Measurements from ENCODE around the gene FCRL6. TPM values are rescaled to one million over a fixed set of nuclear protein-coding genes. Genes with fewer than 3 reads are reported as not detected.

Gene FCRL6
- not detected for total RNA-seq

DNA sequence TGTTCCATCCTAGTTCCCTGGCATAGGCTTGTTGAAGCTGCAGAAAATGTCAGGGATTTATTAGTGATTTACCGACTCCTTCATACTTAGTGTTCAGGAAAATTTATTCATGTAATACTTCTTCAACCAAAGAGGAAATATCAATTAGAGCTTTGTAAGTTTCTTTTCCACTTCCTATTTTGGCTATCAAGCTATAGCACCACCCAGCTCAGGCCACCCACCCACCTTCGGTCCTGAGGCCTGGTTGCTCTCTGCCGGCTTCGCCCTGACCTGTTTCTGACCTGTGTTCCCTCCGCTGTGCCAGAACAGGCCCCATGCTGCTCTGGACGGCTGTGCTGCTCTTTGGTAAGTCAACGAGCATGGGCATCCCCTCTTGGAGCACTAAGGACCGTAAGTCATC, at the start of gene FCRL6:
FCRL6 (plus strand) TSS at position 250 of the 400 bp plus-strand sequence; CDS start at position 315, 65 bp downstream.
- no peaks in the 10 kb centered on the region for H3K27me3 Mint-ChIP-seq
- H3K4me3 Mint-ChIP-seq, result no peak within 1 kb of the TSS
- peaks cover 12% of the 10 kb centered on the region for H3K4me1 Mint-ChIP-seq
- ChIA-PET CTCF (interaction anchor here (1.1 to 2.5 kb wide), 3 partner anchors 88 to 136 kb away, joined by 4 to 15 read pairs (median 7); no protein-coding TSS in a partner anchor), POLR2A (no interaction called here)
- intact Hi-C loops (cut with DNase I, micrococcal nuclease), result no loop called here
- no peaks in the 10 kb centered on the region for H3K36me3 Mint-ChIP-seq (ENCODE audit: low read depth)
- H3K9me3 Mint-ChIP-seq (ENCODE audit: low read depth), result no peaks in the 10 kb centered on the region
- ATAC-seq (no peak), DNase-seq (no peak)
- H3K27ac Mint-ChIP-seq, result no peak within 1 kb of the TSS

- H3K27ac Mint-ChIP-seq, result no peak overlapping the region
- H3K36me3 Mint-ChIP-seq (ENCODE audit: low read depth), result no peaks in the 10 kb centered on the region
- intact Hi-C loops (cut with DNase I, micrococcal nuclease), result no loop called here
- ATAC-seq (no peak), DNase-seq (no peak)
- no peak overlapping the region for H3K4me3 Mint-ChIP-seq
- POLR2A ChIA-PET, result no interaction called here
- no peaks in the 10 kb centered on the region for H3K9me3 Mint-ChIP-seq (ENCODE audit: low read depth)
- H3K4me1 Mint-ChIP-seq, result no peaks in the 10 kb centered on the region
- peaks cover 1% of the 10 kb centered on the region for H3K27me3 Mint-ChIP-seq
- CTCF ChIA-PET, result no interaction called here
Observed at GRCh38 chr1:159753386-159753785, 48.8 kb upstream of the FCRL6 start.

GRCh38 chr1:159755451-159756007, 46.6 kb upstream of the FCRL6 start:
- intact Hi-C loops (cut with DNase I, micrococcal nuclease), result no loop called here
- no peak for DNase-seq
- ATAC-seq, result no peak
- Mint-ChIP-seq H3K27me3 (peaks cover 1% of the 10 kb centered on the region), H3K4me3 (no peak overlapping the region), H3K36me3 (ENCODE audit: low read depth) (no peaks in the 10 kb centered on the region), H3K27ac (no peak overlapping the region), H3K9me3 (ENCODE audit: low read depth) (no peaks in the 10 kb centered on the region), H3K4me1 (no peaks in the 10 kb centered on the region)
- ChIA-PET CTCF (no interaction called here), POLR2A (no interaction called here)

GRCh38 chr1:159756397-159756796, 45.8 kb upstream of the FCRL6 start:
- ChIA-PET CTCF (interaction anchor here (1.0 to 1.6 kb wide), 3 partner anchors 21 to 43 kb away, joined by 3 to 4 read pairs (median 4); no protein-coding TSS in a partner anchor), POLR2A (no interaction called here)
- peaks cover 5% of the 10 kb centered on the region for H3K27me3 Mint-ChIP-seq
- intact Hi-C loops (cut with DNase I, micrococcal nuclease), result no loop called here
- DNase-seq (no peak), ATAC-seq (no peak)
- H3K4me3 Mint-ChIP-seq, result no peak overlapping the region
- H3K27ac Mint-ChIP-seq, result no peak overlapping the region
- no peaks in the 10 kb centered on the region for H3K4me1 Mint-ChIP-seq
- no peaks in the 10 kb centered on the region for H3K36me3 Mint-ChIP-seq (ENCODE audit: low read depth)
- H3K9me3 Mint-ChIP-seq (ENCODE audit: low read depth), result no peaks in the 10 kb centered on the region

DNA sequence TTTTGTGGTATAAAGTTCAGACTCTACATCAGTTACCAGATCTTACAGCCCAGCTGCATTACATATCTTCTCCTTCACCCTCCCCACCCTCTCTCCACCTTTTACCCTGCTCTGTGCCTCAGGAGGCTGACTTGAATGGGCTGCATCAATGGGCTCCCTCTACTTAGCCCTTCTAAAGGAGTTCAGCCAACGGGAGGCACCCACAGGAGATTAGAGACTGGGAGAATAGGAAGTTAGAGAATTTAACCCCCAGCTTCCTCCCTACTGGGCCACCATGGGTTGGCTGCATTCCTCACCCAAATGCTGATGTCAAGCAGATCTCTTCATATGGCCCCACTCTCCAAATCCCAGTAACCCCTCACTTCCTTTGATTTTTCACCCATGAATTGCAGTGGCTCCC, 38.5 kb upstream of the FCRL6 start:
- peaks cover 11% of the 10 kb centered on the region for H3K27me3 Mint-ChIP-seq
- H3K4me3 Mint-ChIP-seq, result no peak overlapping the region
- intact Hi-C loops (cut with DNase I, micrococcal nuclease), result no loop called here
- H3K27ac Mint-ChIP-seq, result no peak overlapping the region
- POLR2A ChIA-PET, result no interaction called here
- ATAC-seq (no peak), DNase-seq (no peak)
- no peaks in the 10 kb centered on the region for H3K36me3 Mint-ChIP-seq (ENCODE audit: low read depth)
- CTCF ChIA-PET, result no interaction called here
- no peaks in the 10 kb centered on the region for H3K4me1 Mint-ChIP-seq
- H3K9me3 Mint-ChIP-seq (ENCODE audit: low read depth), result no peaks in the 10 kb centered on the region

- POLR2A ChIA-PET, result no interaction called here
- Mint-ChIP-seq H3K27ac (no peak overlapping the region), H3K27me3 (peaks cover 11% of the 10 kb centered on the region)
Observed at GRCh38 chr1:159765806-159766205, 36.4 kb upstream of the FCRL6 start.

GRCh38 chr1:159771127-159771895, 30.8 kb upstream of the FCRL6 start:
- DNase-seq (no peak), ATAC-seq (no peak)
- no peak overlapping the region for H3K4me3 Mint-ChIP-seq
- H3K27me3 Mint-ChIP-seq, result peaks cover 2% of the 10 kb centered on the region
- ChIA-PET POLR2A (no interaction called here), CTCF (no interaction called here)
- no peak overlapping the region for H3K27ac Mint-ChIP-seq
- H3K36me3 Mint-ChIP-seq (ENCODE audit: low read depth), result no peaks in the 10 kb centered on the region
- no peaks in the 10 kb centered on the region for H3K4me1 Mint-ChIP-seq
- intact Hi-C loops (cut with DNase I, micrococcal nuclease), result no loop called here
- no peaks in the 10 kb centered on the region for H3K9me3 Mint-ChIP-seq (ENCODE audit: low read depth)

More at GRCh38 chr1:159765806-159766205, 36.4 kb upstream of the FCRL6 start:
- H3K36me3 Mint-ChIP-seq (ENCODE audit: low read depth), result no peaks in the 10 kb centered on the region
- DNase-seq, result no peak
- intact Hi-C loops (cut with DNase I, micrococcal nuclease), result no loop called here
- no peaks in the 10 kb centered on the region for H3K9me3 Mint-ChIP-seq (ENCODE audit: low read depth)
- H3K4me3 Mint-ChIP-seq, result no peak overlapping the region
- CTCF ChIA-PET, result no interaction called here
- H3K4me1 Mint-ChIP-seq, result no peaks in the 10 kb centered on the region
- ATAC-seq, result no peak

- intact Hi-C loops (cut with DNase I, micrococcal nuclease), result no loop called here
- no peaks in the 10 kb centered on the region for H3K9me3 Mint-ChIP-seq (ENCODE audit: low read depth)
- no peak for ATAC-seq
- no peaks in the 10 kb centered on the region for H3K36me3 Mint-ChIP-seq (ENCODE audit: low read depth)
- POLR2A ChIA-PET, result no interaction called here
- peaks cover 2% of the 10 kb centered on the region for H3K27me3 Mint-ChIP-seq
- peaks cover 5% of the 10 kb centered on the region for H3K4me1 Mint-ChIP-seq
- H3K4me3 Mint-ChIP-seq, result no peak overlapping the region
- CTCF ChIA-PET, result interaction anchor here (0.7 to 2.0 kb wide), 2 partner anchors 16 to 35 kb away, joined by 3 to 5 read pairs; no protein-coding TSS in a partner anchor
- DNase-seq, result no peak
- H3K27ac Mint-ChIP-seq, result no peak overlapping the region
Observed at GRCh38 chr1:159774465-159774864, 27.7 kb upstream of the FCRL6 start.

- ATAC-seq (no peak), DNase-seq (no peak)
- POLR2A ChIA-PET, result no interaction called here
- CTCF ChIA-PET, result interaction anchor here (0.6 to 2.0 kb wide), 5 partner anchors 14 to 143 kb away, joined by 3 to 5 read pairs (median 4); no protein-coding TSS in a partner anchor
- Mint-ChIP-seq H3K9me3 (ENCODE audit: low read depth) (no peaks in the 10 kb centered on the region), H3K4me1 (peaks cover 9% of the 10 kb centered on the region), H3K27ac (no peak overlapping the region), H3K27me3 (peaks cover 2% of the 10 kb centered on the region), H3K36me3 (ENCODE audit: low read depth) (no peaks in the 10 kb centered on the region), H3K4me3 (no peak overlapping the region)
- intact Hi-C loops (cut with DNase I, micrococcal nuclease), result no loop called here
Observed at GRCh38 chr1:159775716-159776115, 26.4 kb upstream of the FCRL6 start.

GRCh38 chr1:159778266-159778665, 23.9 kb upstream of the FCRL6 start:
- POLR2A ChIA-PET, result no interaction called here
- ATAC-seq, result no peak
- CTCF ChIA-PET, result interaction anchor here (0.7 to 1.6 kb wide), 5 partner anchors 9 to 112 kb away, joined by 3 to 9 read pairs (median 4); no protein-coding TSS in a partner anchor

DNA sequence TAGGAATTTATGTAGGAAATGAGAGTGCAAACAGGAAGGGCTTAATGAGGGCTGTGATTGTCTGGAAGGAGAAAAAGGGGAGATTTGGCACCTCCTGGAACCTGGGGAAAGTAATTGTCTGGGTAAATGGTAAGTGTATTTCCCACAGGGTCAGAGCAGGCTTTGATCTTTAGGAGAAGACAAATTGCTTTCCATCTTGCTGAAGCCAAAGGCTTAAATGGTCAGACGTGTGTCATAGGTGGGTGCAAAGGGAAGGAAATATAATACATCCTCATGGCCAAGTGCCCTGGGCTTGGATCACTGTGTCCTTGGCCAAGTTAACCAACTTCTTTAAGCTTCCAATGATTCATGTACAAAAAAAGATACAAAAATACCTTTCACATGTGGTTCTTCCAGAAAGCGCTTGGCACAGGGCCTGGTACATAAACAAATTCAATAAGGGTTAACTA, 22.7 kb upstream of the FCRL6 start:
- Mint-ChIP-seq H3K4me1 (peaks cover 12% of the 10 kb centered on the region), H3K4me3 (no peak overlapping the region), H3K27ac (no peak overlapping the region), H3K27me3 (peaks cover 2% of the 10 kb centered on the region), H3K36me3 (ENCODE audit: low read depth) (no peaks in the 10 kb centered on the region), H3K9me3 (ENCODE audit: low read depth) (no peaks in the 10 kb centered on the region)
- ATAC-seq (no peak), DNase-seq (no peak)
- intact Hi-C loops (cut with DNase I, micrococcal nuclease), result no loop called here
- CTCF ChIA-PET, result interaction anchor here (0.9 to 1.6 kb wide), 3 partner anchors 11 to 228 kb away, joined by 3 to 5 read pairs (median 3); no protein-coding TSS in a partner anchor
- POLR2A ChIA-PET, result no interaction called here

More at GRCh38 chr1:159778266-159778665, 23.9 kb upstream of the FCRL6 start:
- Mint-ChIP-seq H3K9me3 (ENCODE audit: low read depth) (no peaks in the 10 kb centered on the region), H3K27ac (no peak overlapping the region), H3K27me3 (peaks cover 2% of the 10 kb centered on the region), H3K4me3 (no peak overlapping the region), H3K36me3 (ENCODE audit: low read depth) (no peaks in the 10 kb centered on the region), H3K4me1 (peaks cover 12% of the 10 kb centered on the region)
- no peak for DNase-seq
- intact Hi-C loops (cut with DNase I, micrococcal nuclease), result no loop called here

All from activated CD4-positive, alpha-beta T cell treated with anti-CD3 and anti-CD28 coated beads for 36 hours (primary cell).